Adrenal gland (tissue), 5 donors: ENCODE results near the gene SLC9B2.

Experiments
- CTCF ChIP-seq, 6 experiments: fragments of 450-650 bp in 4 of 6; fragments of 200-600 bp in 2 of 6; sonication (generic) in 1 of 6; IDR thresholded peaks; 1 replicate in 5 of 6; 2 replicates in 1 of 6; pipeline versions ENCODE4 v1.5.1 to v1.8.0; 2016 to 2021; ENCODE audit warnings: antibody characterized with exemption in 6 of 6, mild to moderate bottlenecking in 2 of 6, moderate library complexity in 1 of 6
- POLR2A ChIP-seq, 2 donors: fragments of 450-650 bp; IDR thresholded peaks; one replicate each; pipeline ENCODE4 v1.6.1; 2017; ENCODE audit warnings: antibody characterized with exemption in 2 of 2, mild to moderate bottlenecking in 2 of 2, moderate library complexity in 1 of 2
- donor health status: DM: no; HTN: no; CAD: no.

GRCh38 chr4:103018391-103019307 lies 57.9 kb downstream of the SLC9B2 start:
- TF ChIP-seq CTCF (IDR thresholded peaks at IDR 0.05) = no peak
- no peak for TF ChIP-seq POLR2A (IDR thresholded peaks at IDR 0.05)
